Activated CD4-positive, alpha-beta T cell treated with anti-CD3 and anti-CD28 coated beads, Interleukin-2, amount 50 U/mL, for 24 hours (primary cell): ENCODE measurements around the gene GATA3.

ENCODE experiments used
- DNase-seq, 2 donors: peaks; one replicate each; pipeline ENCODE4 v3.0.0-alpha.2; 2020; ENCODE audit warnings: low read depth in 1 of 2, low spot score in 1 of 2

The GATA3 gene

DNA sequence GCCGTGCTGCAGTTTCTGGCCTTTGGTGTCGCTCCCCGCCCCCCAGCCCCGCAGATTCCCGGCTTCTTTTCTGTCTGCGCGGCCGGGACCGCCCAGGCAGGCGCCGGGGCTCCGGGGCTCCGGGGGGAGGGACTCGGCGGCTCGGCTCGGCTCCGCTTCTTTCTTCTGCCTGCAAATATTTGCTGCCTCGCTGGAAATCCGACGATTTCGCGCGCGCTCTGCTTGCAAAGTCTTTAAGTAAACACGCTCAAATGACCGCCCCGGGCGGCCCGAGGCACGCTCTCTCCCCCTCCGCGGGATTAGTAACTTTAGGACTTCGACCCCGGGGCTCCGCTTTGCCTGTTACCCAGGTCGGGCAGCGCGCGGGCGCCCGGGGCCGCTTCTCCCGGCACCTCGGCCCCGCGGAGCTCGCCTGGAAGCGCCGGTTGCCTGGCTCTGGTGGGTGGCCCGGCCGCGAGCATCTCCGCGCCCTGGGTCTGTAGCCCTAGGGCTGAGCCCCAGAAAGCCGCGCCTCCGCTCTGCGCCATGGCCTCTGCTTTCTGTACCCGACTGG lies 3.9 kb upstream of the GATA3 start:
- DNase-seq = no peak

DNA sequence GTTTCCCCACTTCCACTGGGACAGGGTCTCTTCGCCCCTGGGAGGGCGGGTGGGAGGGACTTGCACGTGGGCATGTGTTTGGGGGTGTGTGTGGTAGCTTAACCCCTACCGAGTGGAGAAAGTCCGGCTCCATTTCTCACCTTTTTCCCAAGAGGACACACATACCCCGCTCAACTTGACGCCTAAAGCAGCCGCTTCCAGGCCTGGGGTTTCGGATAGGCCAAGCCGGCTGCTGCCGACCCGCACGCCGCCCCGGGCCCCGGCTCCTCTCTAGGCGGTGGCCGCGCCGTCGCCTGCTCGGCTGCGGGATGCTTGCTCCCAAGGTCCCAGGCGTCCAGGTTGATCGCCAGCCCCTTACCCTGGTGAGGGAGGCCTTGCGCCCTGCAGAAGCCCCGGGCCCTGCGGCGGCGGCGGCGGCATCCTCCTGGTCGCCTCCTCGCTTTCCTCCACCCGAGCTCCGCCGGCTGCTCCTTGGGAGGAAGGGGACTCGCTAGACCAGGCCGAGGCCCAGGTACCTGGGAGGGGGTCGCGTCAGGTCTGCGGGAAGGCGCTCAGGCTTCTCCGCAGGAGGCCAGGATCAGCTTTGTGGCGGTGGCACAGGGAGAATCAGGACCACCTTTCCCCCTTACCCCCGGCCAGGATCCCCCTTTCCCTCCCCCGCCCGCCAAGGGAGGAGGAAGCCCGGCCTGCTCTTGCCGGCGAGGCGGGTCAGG lies 3.2 kb upstream of the GATA3 start:
- no peak for DNase-seq

DNA sequence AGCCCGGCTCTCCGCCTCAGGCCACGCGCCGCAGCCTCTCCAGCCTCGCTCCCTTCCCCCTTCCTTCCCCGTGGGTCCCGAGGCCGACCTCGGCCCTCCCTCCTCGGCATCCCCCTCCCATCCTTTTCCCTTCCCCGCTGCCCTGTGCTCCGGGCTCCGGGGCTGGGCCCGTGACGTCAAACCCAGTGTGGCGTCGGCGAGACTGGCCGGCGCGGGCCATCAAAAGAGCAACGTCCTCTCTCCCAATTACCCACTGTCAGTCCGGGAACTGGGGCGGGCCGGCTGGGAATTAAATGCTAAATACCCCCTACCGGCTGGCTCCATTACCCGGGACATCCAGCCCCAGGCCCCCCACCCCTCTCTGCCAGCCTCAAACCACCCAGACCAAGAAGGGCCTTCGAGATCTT lies 2.6 kb upstream of the GATA3 start:
- no peak for DNase-seq

DNA sequence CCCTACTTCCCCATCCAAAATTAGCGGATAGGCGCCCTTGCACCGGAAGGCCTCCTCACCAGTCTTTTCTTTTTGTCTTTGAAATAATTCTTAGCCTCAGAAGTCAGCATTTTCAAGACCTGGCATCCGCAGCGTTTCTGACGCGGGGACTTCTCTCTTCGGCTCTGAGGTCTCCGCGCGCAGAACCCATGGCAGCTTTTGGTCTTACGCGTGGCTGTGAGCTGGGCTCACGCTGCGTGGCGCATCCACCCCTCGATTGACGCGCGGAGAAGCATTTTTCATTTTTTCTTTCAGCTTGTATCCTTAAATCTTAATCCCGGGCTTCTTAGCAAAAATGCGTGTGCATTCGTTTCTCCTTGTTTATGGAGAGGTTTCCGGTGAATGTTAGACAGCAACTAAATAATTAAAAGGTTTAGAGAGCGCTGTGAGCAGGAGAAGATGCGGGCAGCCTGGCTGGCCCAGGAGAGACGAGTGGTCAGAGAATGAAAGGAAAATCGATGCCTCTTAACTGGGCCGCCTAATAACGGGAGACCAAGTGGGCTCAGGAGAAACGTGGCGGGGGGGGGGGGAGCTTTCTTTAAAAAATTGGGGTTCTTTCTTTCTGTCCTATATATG lies 2.0 kb upstream of the GATA3 start:
- no peak for DNase-seq

DNA sequence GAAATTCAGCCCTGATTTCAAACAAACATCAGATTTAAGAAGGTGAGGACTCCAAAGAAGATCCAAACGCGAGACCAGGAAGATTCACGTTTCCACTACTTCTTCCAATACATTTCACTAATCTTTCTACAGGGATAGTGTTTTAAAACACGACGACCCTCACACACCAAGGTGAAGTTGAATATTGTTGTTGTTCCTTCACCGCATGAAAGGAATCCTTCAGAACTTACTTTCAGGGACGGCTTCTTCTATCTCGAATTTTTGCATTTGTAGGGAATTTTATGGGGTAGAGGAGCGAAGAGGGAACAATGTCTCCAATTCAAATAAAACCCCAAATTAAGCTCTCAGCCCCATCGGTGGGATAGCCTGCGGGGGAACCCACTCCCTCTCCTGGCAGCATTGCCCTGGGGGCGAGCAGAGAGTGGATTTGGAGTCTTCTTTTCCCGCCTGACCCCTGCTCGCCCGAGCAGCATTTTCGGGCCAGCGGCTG lies 1.5 kb upstream of the GATA3 start:
- DNase-seq = no peak

DNA sequence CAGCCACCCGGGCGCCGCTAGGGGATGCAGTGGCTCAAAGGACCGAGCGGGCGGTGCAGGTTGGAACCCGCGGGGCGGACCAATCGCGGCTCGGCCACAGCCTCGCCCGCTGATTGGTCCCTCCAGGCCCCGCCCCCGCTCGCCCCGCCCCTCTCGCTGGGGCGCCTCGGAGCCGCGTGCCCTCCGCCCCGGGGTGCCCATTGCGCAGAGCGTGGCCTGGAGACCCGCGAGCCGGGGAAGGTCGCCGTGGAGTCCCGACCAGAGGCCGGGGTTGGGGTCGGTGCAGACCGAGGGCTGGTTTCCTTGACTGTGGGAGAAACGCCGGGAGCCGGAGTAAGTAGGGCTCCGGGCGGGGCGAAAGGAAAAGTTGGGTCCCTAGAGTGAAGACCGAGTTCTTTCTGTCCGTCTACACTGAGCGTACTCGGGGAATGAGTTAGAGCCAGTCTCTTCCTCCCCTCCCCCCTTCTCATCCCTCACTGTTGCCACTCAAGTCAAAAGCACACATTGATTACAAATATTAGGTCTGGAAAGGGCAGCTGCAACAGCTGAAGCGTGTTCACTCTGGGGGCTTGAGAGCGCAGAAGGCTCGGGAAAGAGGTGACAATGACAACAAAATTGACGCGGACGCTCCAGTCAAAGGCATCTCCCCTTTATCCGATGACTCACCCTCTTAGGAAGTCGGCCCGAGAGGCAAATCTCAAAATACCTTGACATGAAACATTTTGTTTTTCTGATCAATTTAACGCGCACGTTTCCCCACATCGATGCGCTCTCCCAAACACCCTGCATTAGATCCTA lies 843 bp upstream of the GATA3 start:
- peak; percentile 92 to 94 for DNase-seq

DNA sequence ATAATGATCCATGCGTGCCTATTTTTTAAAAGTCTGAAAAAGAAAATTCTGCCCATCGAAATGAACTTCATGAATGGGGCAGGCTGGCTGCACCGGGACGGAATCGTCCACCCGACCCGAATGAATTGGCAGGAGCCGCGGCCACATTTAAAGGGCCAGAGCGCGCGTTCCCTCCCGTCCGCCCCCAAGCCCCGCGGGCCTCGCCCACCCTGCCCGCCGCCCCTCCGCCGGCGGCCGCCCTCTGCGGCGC lies 319 bp upstream of the GATA3 start:
- no peak for DNase-seq

DNA sequence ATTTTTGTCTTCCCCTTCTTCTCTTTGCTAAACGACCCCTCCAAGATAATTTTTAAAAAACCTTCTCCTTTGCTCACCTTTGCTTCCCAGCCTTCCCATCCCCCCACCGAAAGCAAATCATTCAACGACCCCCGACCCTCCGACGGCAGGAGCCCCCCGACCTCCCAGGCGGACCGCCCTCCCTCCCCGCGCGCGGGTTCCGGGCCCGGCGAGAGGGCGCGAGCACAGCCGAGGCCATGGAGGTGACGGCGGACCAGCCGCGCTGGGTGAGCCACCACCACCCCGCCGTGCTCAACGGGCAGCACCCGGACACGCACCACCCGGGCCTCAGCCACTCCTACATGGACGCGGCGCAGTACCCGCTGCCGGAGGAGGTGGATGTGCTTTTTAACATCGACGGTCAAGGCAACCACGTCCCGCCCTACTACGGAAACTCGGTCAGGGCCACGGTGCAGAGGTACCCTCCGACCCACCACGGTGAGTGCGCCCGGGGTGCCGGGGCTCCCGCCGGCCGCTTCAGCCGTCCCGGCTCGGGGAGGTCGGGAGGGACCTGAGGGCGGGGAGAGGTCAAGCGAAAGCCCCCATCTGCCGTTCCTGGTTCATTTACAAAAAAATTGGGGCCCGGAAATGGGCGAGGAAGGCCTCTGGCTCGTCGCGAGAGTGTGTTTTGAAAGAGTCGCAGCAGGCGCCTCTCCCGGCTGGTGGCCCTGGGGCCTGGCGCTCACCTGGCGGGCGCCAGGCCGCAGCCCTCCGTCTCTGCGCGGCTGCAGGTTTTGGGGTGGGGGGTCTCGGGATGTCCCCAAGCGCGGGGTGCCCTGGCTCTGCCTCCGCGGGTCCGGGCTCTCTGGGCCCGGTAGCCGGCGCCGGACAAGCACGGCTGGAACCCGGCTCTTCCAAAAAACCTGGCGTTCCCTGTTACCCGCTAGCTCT lies 1.2 kb downstream of the GATA3 start:
- DNase-seq = no peak

DNA sequence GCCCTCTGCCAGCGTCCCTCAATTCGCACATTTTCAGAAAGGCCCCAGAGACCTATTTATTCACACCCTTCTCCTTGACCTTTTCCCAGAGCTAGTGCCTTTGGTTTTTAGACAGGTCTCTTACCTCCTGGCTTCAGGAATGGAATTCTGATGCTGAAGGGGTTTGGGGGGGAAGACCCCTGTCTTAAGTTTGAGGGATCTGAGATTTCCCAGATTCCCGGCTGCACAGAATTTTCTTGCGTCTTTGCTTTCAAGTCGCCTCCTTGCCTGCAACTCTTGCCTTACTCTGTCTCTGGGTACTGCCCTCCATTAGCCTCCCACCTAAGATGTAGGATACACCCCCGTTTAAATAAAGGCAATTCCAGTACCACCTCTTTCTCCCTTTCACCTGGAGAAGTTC lies 1.9 kb downstream of the GATA3 start:
- no peak for DNase-seq

DNA sequence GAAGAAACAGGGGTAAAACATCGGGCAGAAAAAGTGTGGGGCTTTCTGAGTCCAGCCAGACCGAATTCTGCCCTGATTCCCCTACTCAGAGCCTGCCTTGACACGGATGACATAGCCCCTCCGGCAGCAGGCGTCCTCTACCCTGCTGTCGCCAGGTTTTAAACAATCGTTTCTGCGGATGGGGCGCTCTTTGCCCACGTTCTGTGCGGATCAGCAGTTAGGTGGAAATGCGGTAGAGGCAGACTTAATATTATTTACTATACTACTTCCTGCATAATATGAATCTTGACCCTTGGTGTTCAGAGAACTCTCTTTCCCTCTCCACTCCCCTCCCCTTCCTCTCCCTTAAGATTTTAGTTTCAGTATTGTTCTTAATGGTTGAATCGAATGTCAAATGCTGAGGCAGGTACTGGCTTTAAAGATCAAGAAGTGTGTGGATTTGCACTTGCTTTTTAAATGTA lies 2.4 kb downstream of the GATA3 start:
- DNase-seq = peak in 1 of 2 donors; percentile 36

DNA sequence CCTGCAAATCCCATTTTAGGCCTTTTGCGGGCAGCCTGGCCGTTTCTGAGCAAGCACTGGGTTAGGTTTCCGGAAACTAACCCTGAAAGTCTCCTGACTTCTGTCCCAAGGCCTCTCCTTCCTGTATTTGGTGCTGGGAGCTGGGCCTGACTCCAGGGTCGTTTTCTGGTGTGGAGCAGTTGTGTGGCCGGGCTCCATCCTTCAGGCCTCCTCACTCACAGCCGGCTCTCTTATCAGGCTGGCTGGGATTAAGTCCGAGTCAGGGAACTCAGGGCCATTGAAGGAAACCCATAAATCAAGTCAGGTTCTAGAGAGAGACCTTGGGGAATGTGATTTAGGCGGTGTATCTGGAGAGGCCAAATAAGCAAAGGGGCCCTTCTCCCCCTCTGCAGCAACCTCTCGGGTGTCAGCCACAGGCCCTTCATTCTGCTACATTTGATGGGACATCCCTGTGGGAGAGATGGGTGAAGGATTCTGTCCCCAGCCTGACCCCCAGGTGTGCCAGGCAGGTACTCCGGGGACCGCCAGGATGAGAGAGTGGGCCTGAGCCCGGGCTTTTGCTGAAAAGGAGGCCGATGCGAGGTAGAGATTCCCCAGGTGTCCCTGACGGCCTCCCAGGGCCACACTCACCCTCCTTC lies 3.3 kb downstream of the GATA3 start:
- DNase-seq = no peak

DNA sequence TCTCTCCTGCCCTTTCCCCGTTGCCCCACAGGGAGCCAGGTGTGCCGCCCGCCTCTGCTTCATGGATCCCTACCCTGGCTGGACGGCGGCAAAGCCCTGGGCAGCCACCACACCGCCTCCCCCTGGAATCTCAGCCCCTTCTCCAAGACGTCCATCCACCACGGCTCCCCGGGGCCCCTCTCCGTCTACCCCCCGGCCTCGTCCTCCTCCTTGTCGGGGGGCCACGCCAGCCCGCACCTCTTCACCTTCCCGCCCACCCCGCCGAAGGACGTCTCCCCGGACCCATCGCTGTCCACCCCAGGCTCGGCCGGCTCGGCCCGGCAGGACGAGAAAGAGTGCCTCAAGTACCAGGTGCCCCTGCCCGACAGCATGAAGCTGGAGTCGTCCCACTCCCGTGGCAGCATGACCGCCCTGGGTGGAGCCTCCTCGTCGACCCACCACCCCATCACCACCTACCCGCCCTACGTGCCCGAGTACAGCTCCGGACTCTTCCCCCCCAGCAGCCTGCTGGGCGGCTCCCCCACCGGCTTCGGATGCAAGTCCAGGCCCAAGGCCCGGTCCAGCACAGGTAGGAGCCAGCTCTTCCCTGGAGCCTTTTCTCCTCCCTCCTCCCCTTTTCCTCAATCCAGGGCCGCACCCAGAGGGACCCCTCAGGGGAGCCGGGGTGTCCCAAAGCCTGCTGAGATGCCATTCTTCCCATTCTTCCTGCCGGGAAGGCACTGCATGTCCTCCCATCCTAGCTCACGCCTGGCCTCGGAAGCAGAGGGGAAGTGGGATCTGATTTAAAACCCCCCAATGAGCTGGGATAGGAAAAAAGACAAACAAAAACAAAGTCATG lies 4.0 kb downstream of the GATA3 start:
- DNase-seq = no peak

DNA sequence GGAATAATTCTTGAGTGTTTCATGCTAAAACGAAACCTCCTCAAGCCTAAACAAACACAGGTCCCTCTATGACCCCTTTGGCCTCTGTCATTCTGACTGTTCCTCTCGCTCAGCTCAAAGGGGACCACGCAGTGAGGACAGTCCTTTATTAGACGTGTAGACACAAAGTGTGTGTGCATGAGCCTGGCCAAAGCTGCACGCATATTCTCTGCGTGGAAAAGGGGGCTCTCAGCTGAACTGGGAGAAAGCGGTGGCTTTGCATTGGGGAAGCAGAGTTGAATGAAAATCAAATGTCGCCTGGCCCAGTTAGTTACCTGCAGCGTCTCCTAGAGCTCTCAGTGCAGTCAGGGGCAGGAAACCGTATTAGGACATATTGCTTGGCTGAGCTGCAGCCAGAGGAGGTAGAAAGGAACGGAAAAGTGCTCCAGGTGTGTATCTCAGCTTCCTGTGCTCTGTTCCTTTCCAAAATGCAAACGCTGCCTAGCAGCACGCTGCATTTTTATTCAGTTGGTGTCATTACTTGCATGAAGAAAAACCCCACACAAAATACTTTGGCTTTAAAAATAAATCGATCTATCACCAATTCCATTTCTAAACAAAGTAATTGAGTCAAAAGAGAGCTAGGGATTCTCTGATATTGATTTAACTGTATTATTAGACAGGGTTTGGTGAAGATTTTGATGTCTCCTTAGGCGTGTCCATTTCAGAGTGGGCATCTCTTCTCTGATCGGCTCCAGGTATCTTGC lies 4.9 kb downstream of the GATA3 start:
- DNase-seq = no peak

DNA sequence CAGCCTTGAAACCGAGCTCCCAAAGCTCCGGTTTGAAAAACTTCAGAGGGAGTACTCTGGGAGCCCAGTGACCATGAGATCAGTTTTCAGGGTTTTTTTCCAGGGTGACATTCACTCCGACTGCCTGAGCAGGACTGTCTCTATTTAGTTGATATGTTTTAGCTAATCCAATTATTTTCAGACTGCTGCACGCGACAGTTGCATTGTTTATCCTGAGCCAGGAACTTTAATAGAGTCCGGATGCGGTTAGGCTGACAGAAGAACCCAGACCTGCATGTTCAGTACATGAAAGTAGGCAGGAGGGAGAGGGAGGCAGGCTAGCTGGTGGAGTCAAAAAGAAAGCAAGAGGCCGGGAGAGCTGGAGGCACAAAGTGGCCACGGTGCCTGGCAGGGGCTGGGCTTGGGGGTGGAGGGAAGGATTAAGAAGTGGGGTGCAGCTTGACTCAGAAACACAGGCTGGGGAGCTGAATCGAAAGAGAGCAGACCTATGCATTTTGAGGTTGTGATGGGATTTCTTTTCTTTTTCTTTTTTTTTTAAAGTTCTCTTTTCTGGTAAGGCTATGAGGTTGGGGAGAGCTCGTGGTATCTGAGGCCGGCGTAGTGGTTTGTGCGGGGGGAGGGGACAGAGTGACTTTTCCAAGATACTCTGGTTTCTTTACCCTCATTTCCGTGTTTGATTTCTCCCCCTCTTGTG lies 5.7 kb downstream of the GATA3 start:
- peak in 1 of 2 donors; percentile 57 for DNase-seq

DNA sequence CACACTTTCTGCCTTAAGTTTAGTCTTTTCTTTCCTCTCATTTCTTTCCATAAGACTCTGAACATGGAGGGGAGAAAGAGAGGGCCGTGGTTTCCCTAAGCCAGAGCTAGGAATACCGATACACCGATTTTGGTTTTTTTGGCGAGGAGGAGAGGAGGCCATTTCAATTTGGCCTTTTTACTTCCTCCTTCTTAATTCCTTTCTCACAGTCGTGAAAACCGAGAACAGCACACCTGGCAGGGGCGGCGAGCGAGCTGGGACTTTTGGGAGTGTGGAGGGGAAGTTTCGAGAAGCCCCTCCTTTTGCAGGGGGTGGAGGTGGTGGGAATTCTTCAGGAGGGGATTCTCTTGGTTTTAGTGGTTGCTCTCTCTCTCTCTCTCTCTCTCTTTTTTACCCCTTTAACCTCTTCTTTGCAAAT lies 6.2 kb downstream of the GATA3 start:
- no peak for DNase-seq

DNA sequence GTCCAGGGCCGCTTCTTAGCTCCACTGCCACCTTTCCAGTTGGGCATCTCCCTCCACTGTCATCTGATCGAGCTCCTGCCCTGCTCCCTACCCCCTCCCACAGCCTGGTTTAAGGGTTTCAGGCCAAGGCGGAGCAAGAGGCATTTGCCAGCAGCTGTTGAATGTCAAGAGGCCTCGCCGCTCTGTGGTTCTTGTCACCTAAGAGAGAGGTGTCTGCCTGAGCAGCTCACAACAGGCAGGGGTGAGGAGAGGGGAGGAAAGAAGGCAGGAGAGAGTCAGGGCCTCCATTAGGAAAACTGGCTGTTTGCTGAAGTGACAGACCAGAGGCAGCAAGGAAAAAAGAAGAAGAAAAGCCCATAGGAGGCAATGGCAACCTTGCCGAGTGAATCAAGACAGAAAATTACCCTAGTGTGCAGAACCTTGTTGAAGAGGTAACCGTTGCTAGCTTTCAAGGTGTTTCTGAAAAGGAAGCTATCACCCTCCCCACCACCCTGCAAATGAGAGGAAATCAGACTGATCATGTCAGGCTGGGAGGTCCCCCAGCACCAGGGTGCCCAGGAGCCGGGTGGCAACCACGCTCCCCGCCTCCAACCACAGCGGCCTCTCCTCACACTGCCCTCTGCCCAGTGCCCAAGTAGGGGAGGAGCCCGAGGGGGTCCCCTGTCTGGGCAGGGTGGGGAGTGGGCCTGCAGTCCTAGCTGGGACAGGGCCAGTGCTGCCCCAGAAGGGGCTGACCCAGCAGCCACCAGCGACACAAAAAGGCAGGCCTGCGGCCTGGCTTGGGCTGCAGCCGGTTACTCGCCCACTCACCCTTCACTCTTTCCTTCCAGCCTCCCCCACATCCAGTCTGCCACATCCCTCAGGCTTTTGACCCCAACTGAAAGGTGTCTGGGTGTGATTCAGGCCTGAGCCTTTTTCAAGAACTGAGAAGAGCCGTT lies 7.1 kb downstream of the GATA3 start:
- DNase-seq = peak in 1 of 2 donors; percentile 46
